GM23338 (cell line): ENCODE measurements around the gene DNAJC1.

Source experiments
- CREB1 ChIP-seq: fragments of 250-450 bp; sonication (Bioruptor Pico); IDR thresholded peaks from 2 replicates; pipeline ENCODE4 v1.5.0; 2020; ENCODE audit warnings: low read depth, mild to moderate bottlenecking, moderate library complexity
- EZH2 ChIP-seq: fragments of 200-600 bp; sonication (generic); IDR thresholded peaks from one replicate; pipeline ENCODE4 v1.8.0; 2017; ENCODE audit warnings: antibody characterized with exemption, mild to moderate bottlenecking, low read depth; ENCODE audit not compliant: unreplicated experiment
- EZH2phosphoT487 ChIP-seq: fragments of 200-600 bp; sonication (generic); IDR thresholded peaks from one replicate; pipeline ENCODE4 v1.8.1; 2018; ENCODE audit warnings: antibody characterized with exemption; ENCODE audit not compliant: unreplicated experiment
- JUNB ChIP-seq: IDR thresholded peaks from one replicate; pipeline ENCODE4 v1.6.1; 2016; ENCODE audit warnings: antibody characterized with exemption; ENCODE audit not compliant: unreplicated experiment
- NANOG ChIP-seq: IDR thresholded peaks from 2 replicates; pipeline ENCODE4 v1.6.1; 2016; ENCODE audit warnings: antibody characterized with exemption, borderline replicate concordance
- POLR2AphosphoS5 ChIP-seq: IDR thresholded peaks from 2 replicates; pipeline ENCODE4 v1.6.1; 2016; ENCODE audit warnings: antibody characterized with exemption, low read depth
- STAT1 ChIP-seq: IDR thresholded peaks from one replicate; pipeline ENCODE4 v1.6.1; 2016; ENCODE audit warnings: antibody characterized with exemption; ENCODE audit not compliant: unreplicated experiment
- ZNF331 ChIP-seq: fragments of 250-450 bp; sonication (Bioruptor Pico); IDR thresholded peaks from 2 replicates; pipeline ENCODE4 v1.5.0; 2020; ENCODE audit warnings: low read depth, mild to moderate bottlenecking, moderate library complexity
- TF ChIP-seq, protein P1 (sequence below), 2 experiments: fragments of 200-600 bp in 1 of 2; sonication (generic) in 1 of 2; conservative IDR thresholded peaks; 2 replicates each; pipeline versions ENCODE4 v1.5.1 to v1.6.1; 2016 to 2017; ENCODE audit warnings: antibody characterized with exemption in 2 of 2, low read depth in 2 of 2, mild to moderate bottlenecking in 2 of 2, moderate library complexity in 1 of 2
- TF ChIP-seq, protein P2 (sequence below): IDR thresholded peaks from one replicate; pipeline ENCODE4 v1.6.1; 2018; ENCODE audit warnings: antibody characterized with exemption; ENCODE audit not compliant: unreplicated experiment
- TF ChIP-seq, protein P3 (sequence below): IDR thresholded peaks from 2 replicates; pipeline ENCODE4 v1.6.1; 2016; ENCODE audit warnings: antibody characterized with exemption

DNA sequence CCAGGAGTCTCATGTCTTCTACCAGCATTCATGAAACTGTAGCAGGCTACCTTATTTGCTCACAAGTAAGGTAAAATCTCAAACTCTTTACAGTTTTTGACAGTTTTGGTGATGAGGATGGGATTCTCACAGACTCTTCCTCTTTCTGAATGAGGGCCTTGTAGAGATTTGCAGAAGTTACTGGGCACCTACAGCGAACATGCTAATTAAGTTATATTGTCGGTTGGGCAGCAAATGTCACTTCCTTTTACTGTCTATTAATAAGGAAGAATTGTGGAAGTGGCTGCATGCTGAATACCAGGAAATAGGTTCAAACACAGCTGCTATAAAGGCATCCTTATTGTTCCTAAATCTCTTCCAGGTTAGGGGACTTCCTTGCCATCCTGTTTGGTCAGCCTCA lies 189.6 kb downstream of the DNAJC1 start:
- no peak for TF ChIP-seq EZH2
- TF ChIP-seq, protein P1, sequence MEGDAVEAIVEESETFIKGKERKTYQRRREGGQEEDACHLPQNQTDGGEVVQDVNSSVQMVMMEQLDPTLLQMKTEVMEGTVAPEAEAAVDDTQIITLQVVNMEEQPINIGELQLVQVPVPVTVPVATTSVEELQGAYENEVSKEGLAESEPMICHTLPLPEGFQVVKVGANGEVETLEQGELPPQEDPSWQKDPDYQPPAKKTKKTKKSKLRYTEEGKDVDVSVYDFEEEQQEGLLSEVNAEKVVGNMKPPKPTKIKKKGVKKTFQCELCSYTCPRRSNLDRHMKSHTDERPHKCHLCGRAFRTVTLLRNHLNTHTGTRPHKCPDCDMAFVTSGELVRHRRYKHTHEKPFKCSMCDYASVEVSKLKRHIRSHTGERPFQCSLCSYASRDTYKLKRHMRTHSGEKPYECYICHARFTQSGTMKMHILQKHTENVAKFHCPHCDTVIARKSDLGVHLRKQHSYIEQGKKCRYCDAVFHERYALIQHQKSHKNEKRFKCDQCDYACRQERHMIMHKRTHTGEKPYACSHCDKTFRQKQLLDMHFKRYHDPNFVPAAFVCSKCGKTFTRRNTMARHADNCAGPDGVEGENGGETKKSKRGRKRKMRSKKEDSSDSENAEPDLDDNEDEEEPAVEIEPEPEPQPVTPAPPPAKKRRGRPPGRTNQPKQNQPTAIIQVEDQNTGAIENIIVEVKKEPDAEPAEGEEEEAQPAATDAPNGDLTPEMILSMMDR (conservative IDR thresholded peaks at IDR 0.05; ENCODE audit: low read depth in 2 of 2) = no peak
- no peak for TF ChIP-seq POLR2AphosphoS5
- TF ChIP-seq CREB1 (CRISPR knock-in tag) = no peak
- no peak for TF ChIP-seq EZH2phosphoT487
- no peak for TF ChIP-seq JUNB
- TF ChIP-seq, protein P2, sequence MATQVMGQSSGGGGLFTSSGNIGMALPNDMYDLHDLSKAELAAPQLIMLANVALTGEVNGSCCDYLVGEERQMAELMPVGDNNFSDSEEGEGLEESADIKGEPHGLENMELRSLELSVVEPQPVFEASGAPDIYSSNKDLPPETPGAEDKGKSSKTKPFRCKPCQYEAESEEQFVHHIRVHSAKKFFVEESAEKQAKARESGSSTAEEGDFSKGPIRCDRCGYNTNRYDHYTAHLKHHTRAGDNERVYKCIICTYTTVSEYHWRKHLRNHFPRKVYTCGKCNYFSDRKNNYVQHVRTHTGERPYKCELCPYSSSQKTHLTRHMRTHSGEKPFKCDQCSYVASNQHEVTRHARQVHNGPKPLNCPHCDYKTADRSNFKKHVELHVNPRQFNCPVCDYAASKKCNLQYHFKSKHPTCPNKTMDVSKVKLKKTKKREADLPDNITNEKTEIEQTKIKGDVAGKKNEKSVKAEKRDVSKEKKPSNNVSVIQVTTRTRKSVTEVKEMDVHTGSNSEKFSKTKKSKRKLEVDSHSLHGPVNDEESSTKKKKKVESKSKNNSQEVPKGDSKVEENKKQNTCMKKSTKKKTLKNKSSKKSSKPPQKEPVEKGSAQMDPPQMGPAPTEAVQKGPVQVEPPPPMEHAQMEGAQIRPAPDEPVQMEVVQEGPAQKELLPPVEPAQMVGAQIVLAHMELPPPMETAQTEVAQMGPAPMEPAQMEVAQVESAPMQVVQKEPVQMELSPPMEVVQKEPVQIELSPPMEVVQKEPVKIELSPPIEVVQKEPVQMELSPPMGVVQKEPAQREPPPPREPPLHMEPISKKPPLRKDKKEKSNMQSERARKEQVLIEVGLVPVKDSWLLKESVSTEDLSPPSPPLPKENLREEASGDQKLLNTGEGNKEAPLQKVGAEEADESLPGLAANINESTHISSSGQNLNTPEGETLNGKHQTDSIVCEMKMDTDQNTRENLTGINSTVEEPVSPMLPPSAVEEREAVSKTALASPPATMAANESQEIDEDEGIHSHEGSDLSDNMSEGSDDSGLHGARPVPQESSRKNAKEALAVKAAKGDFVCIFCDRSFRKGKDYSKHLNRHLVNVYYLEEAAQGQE = no peak
- TF ChIP-seq ZNF331 = no peak
- no peak for TF ChIP-seq STAT1
- TF ChIP-seq, protein P3, sequence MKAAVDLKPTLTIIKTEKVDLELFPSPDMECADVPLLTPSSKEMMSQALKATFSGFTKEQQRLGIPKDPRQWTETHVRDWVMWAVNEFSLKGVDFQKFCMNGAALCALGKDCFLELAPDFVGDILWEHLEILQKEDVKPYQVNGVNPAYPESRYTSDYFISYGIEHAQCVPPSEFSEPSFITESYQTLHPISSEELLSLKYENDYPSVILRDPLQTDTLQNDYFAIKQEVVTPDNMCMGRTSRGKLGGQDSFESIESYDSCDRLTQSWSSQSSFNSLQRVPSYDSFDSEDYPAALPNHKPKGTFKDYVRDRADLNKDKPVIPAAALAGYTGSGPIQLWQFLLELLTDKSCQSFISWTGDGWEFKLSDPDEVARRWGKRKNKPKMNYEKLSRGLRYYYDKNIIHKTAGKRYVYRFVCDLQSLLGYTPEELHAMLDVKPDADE = no peak
- TF ChIP-seq NANOG = no peak
